GM12892 (cell line): ENCODE data around the gene SEPTIN5.

Source experiments
- POLR2A ChIP-seq: IDR thresholded peaks from 2 replicates; pipeline ENCODE4 v1.6.1; 2011; ENCODE audit warnings: low read depth, low read length, control low read depth
- POLR2AphosphoS5 ChIP-seq: IDR thresholded peaks from 2 replicates; pipeline ENCODE4 v1.6.1; 2011; ENCODE audit warnings: low read depth, low read length, control low read depth
- TAF1 ChIP-seq: IDR thresholded peaks from 2 replicates; pipeline ENCODE4 v1.6.1; 2011; ENCODE audit warnings: low read depth, mild to moderate bottlenecking, control low read depth, low read length, borderline replicate concordance

DNA sequence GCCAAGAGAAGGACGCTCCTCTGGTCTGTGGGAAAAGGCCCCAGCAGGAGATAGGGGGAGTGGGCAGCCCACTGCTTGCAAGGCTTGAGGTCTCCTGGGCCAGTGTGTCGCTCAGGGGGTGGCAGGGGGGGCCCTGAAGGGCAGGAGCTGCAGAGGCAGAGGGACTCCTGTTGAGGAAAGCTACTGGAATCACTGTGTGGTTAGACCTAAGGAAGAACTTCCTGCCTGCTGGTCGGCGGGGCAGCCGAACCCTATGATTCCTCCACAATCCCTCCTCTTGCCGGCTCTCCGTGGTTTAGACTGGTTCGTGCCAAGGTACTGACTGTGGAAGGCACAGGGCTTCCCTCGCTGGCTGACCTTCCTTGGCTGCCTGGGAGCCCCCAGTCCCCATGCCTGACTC is 15.2 kb downstream of the SEPTIN5 start:
- TF ChIP-seq POLR2A: no peak
- no peak for TF ChIP-seq TAF1
- TF ChIP-seq POLR2AphosphoS5: no peak
